WTC11 (cell line): ENCODE measurements around the gene BHLHE40. TPM values are rescaled to one million over a fixed set of nuclear protein-coding genes. Genes with fewer than 3 reads are reported as not detected.

Experiments
- ATAC-seq: fragments of 200-7000 bp; cut with Tn5 transposase; 2 replicates; pipeline ENCODE4 v1.10.0; 2021; ENCODE audit warnings: mild to moderate bottlenecking, moderate library complexity
- CTCF ChIA-PET: fragments of 300-600 bp; sonication (Branson Sonifier 250); formaldehyde crosslinking; loops from one replicate; lab custom pipeline; 2021; ENCODE audit warnings: antibody characterized with exemption; lab: Charles Lee
- POLR2A ChIA-PET: fragments of 350-600 bp; sonication (Branson Sonifier 250); formaldehyde crosslinking; loops from one replicate; lab custom pipeline; 2021; ENCODE audit warnings: antibody characterized with exemption; lab: Charles Lee
- DNase-seq: peaks from one replicate; pipeline ENCODE4 v3.0.0; 2021; ENCODE audit warnings: low spot score
- H3K27ac Mint-ChIP-seq: 2 replicates; pipeline ENCODE4 v1.8.0; 2021; ENCODE audit warnings: mixed read lengths
- H3K27me3 Mint-ChIP-seq: 2 replicates; pipeline ENCODE4 v1.8.0; 2021; ENCODE audit warnings: low read depth, mild to moderate bottlenecking, moderate library complexity, mixed read lengths
- H3K36me3 Mint-ChIP-seq: 2 replicates; pipeline ENCODE4 v1.8.0; 2021; ENCODE audit warnings: mixed read lengths
- H3K4me1 Mint-ChIP-seq: 2 replicates; pipeline ENCODE4 v1.8.0; 2022; ENCODE audit warnings: mixed read lengths
- H3K4me3 Mint-ChIP-seq: 2 replicates; pipeline ENCODE4 v1.8.0; 2021; ENCODE audit warnings: mild to moderate bottlenecking, moderate library complexity, mixed read lengths
- H3K9me3 Mint-ChIP-seq: 2 replicates; pipeline ENCODE4 v1.8.0; 2021; ENCODE audit warnings: mixed read lengths
- CBFB ChIP-seq: sonication (generic); formaldehyde crosslinking; IDR thresholded peaks from 2 replicates; pipeline ENCODE4 v1.8.1; 2022; ENCODE audit warnings: mild to moderate bottlenecking, low read depth, missing genetic modification reagents
- CREB1 ChIP-seq: sonication (generic); formaldehyde crosslinking; IDR thresholded peaks from 2 replicates; pipeline ENCODE4 v1.8.0; 2023; ENCODE audit warnings: mild to moderate bottlenecking, missing genetic modification reagents
- ESRRA ChIP-seq: sonication (generic); formaldehyde crosslinking; IDR thresholded peaks from 2 replicates; pipeline ENCODE4 v1.8.1; 2022; ENCODE audit warnings: mild to moderate bottlenecking, missing genetic modification reagents, borderline replicate concordance
- HMGA2 ChIP-seq: fragments of 250-450 bp; sonication (Bioruptor Pico); IDR thresholded peaks from 2 replicates; pipeline ENCODE4 v1.4.0; 2021; ENCODE audit warnings: mild to moderate bottlenecking, moderate library complexity
- JUN ChIP-seq: sonication (generic); formaldehyde crosslinking; IDR thresholded peaks from 2 replicates; pipeline ENCODE4 v1.8.0; 2023; ENCODE audit warnings: mild to moderate bottlenecking, missing genetic modification reagents
- MYBL2 ChIP-seq: sonication (generic); formaldehyde crosslinking; IDR thresholded peaks from 2 replicates; pipeline ENCODE4 v1.8.1; 2023; ENCODE audit warnings: mild to moderate bottlenecking, moderate library complexity, missing genetic modification reagents
- NFE2L1 ChIP-seq: sonication (generic); formaldehyde crosslinking; IDR thresholded peaks from 2 replicates; pipeline ENCODE4 v1.8.1; 2023; ENCODE audit warnings: missing genetic modification reagents
- NFYB ChIP-seq: sonication (generic); formaldehyde crosslinking; conservative IDR thresholded peaks from 2 replicates; pipeline ENCODE4 v1.8.0; 2022; ENCODE audit warnings: low read depth, missing genetic modification reagents
- NR1H2 ChIP-seq: sonication (generic); formaldehyde crosslinking; IDR thresholded peaks from 2 replicates; pipeline ENCODE4 v1.9.0; 2021; ENCODE audit warnings: mild to moderate bottlenecking, moderate library complexity, missing genetic modification reagents
- NR2C2 ChIP-seq: sonication (generic); formaldehyde crosslinking; IDR thresholded peaks from 2 replicates; pipeline ENCODE4 v1.8.0; 2022; ENCODE audit warnings: mild to moderate bottlenecking, missing genetic modification reagents
- OVOL2 ChIP-seq: fragments of 250-450 bp; sonication (Bioruptor Pico); IDR thresholded peaks from 2 replicates; pipeline ENCODE4 v1.9.0; 2021; ENCODE audit warnings: mild to moderate bottlenecking, borderline replicate concordance
- RORB ChIP-seq: fragments of 250-450 bp; sonication (Bioruptor Pico); IDR thresholded peaks from 2 replicates; pipeline ENCODE4 v1.9.0; 2021; ENCODE audit warnings: mild to moderate bottlenecking
- TEAD4 ChIP-seq: sonication (generic); formaldehyde crosslinking; IDR thresholded peaks from 2 replicates; pipeline ENCODE4 v1.8.0; 2022; ENCODE audit warnings: mild to moderate bottlenecking, missing genetic modification reagents
- ZNF219 ChIP-seq: sonication (generic); formaldehyde crosslinking; IDR thresholded peaks from 2 replicates; pipeline ENCODE4 v1.8.0; 2023; ENCODE audit warnings: missing genetic modification reagents, mild to moderate bottlenecking, borderline replicate concordance
- total RNA-seq: library from RNA; stranded (reverse); gene quantifications from 3 replicates; pipeline ENCODE4 v1.2.3, GENCODE V29; 2021
- TF ChIP-seq, protein P1 (sequence below): sonication (generic); formaldehyde crosslinking; IDR thresholded peaks from 2 replicates; pipeline ENCODE4 v1.8.1; 2022; ENCODE audit warnings: low read depth, missing genetic modification reagents, borderline replicate concordance
- TF ChIP-seq, protein P2 (sequence below): sonication (generic); formaldehyde crosslinking; conservative IDR thresholded peaks from 2 replicates; pipeline ENCODE4 v1.8.1; 2023; ENCODE audit warnings: mild to moderate bottlenecking, low read depth, missing genetic modification reagents, moderate library complexity
- TF ChIP-seq, protein P3 (sequence below): sonication (generic); formaldehyde crosslinking; IDR thresholded peaks from 2 replicates; pipeline ENCODE4 v1.8.0; 2023; ENCODE audit warnings: missing genetic modification reagents
- TF ChIP-seq, protein P4 (sequence below): sonication (generic); formaldehyde crosslinking; IDR thresholded peaks from 2 replicates; pipeline ENCODE4 v1.8.1; 2023; ENCODE audit warnings: mild to moderate bottlenecking, missing genetic modification reagents, moderate library complexity
- TF ChIP-seq, protein P5 (sequence below): sonication (generic); formaldehyde crosslinking; IDR thresholded peaks from 2 replicates; pipeline ENCODE4 v1.8.0; 2022; ENCODE audit warnings: mild to moderate bottlenecking, missing genetic modification reagents
- TF ChIP-seq, protein P6 (sequence below): sonication (generic); formaldehyde crosslinking; IDR thresholded peaks from 2 replicates; pipeline ENCODE4 v1.8.1; 2023; ENCODE audit warnings: mild to moderate bottlenecking, missing genetic modification reagents

BHLHE40 gene
- total RNA-seq, 1 experiment from 2014 or later, result 5.7 TPM

DNA sequence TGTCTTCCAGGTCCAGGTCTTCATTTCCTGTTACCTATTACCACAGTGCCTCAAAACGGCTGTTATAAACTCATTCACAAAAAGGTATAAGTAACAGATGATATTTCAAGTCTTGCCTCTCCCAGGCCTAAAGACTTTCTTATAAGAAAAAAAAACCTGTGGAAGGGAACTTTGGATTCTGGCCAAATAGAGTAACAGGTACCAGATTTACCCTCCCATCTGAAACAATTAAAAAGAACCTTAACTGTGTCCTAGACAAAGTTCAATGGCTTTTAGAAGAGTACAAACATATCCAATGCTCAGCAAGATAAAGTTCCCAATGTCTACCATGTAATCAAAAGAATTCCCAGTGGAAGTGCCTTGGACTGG, 22.6 kb downstream of the BHLHE40 start:
- TF ChIP-seq ESRRA (CRISPR knock-in tag) (no peak), HMGA2 (CRISPR knock-in tag) (no peak), NR2C2 (CRISPR knock-in tag) (no peak), TEAD4 (CRISPR knock-in tag) (no peak), JUN (CRISPR knock-in tag) (no peak), RORB (CRISPR knock-in tag) (no peak), OVOL2 (CRISPR knock-in tag) (no peak), NFE2L1 (CRISPR knock-in tag) (no peak), ZNF219 (CRISPR knock-in tag) (no peak), NR1H2 (no peak), CBFB (CRISPR knock-in tag) (no peak)
- TF ChIP-seq, protein P1, sequence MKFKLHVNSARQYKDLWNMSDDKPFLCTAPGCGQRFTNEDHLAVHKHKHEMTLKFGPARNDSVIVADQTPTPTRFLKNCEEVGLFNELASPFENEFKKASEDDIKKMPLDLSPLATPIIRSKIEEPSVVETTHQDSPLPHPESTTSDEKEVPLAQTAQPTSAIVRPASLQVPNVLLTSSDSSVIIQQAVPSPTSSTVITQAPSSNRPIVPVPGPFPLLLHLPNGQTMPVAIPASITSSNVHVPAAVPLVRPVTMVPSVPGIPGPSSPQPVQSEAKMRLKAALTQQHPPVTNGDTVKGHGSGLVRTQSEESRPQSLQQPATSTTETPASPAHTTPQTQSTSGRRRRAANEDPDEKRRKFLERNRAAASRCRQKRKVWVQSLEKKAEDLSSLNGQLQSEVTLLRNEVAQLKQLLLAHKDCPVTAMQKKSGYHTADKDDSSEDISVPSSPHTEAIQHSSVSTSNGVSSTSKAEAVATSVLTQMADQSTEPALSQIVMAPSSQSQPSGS (CRISPR knock-in tag), result no peak
- TF ChIP-seq, protein P2, sequence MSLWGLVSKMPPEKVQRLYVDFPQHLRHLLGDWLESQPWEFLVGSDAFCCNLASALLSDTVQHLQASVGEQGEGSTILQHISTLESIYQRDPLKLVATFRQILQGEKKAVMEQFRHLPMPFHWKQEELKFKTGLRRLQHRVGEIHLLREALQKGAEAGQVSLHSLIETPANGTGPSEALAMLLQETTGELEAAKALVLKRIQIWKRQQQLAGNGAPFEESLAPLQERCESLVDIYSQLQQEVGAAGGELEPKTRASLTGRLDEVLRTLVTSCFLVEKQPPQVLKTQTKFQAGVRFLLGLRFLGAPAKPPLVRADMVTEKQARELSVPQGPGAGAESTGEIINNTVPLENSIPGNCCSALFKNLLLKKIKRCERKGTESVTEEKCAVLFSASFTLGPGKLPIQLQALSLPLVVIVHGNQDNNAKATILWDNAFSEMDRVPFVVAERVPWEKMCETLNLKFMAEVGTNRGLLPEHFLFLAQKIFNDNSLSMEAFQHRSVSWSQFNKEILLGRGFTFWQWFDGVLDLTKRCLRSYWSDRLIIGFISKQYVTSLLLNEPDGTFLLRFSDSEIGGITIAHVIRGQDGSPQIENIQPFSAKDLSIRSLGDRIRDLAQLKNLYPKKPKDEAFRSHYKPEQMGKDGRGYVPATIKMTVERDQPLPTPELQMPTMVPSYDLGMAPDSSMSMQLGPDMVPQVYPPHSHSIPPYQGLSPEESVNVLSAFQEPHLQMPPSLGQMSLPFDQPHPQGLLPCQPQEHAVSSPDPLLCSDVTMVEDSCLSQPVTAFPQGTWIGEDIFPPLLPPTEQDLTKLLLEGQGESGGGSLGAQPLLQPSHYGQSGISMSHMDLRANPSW (CRISPR knock-in tag), result no peak
- TF ChIP-seq, protein P3, sequence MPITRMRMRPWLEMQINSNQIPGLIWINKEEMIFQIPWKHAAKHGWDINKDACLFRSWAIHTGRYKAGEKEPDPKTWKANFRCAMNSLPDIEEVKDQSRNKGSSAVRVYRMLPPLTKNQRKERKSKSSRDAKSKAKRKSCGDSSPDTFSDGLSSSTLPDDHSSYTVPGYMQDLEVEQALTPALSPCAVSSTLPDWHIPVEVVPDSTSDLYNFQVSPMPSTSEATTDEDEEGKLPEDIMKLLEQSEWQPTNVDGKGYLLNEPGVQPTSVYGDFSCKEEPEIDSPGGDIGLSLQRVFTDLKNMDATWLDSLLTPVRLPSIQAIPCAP (CRISPR knock-in tag), result no peak
- TF ChIP-seq, protein P4, sequence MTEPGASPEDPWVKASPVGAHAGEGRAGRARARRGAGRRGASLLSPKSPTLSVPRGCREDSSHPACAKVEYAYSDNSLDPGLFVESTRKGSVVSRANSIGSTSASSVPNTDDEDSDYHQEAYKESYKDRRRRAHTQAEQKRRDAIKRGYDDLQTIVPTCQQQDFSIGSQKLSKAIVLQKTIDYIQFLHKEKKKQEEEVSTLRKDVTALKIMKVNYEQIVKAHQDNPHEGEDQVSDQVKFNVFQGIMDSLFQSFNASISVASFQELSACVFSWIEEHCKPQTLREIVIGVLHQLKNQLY, result no peak
- no peak for DNase-seq
- no peak overlapping the region for H3K27ac Mint-ChIP-seq
- no peaks in the 10 kb centered on the region for H3K9me3 Mint-ChIP-seq
- ATAC-seq, result no peak
- no peaks in the 10 kb centered on the region for H3K27me3 Mint-ChIP-seq
- POLR2A ChIA-PET, result interaction anchor here (0.7 kb wide), 1 partner anchor 47 kb away, joined by 3 read pairs; no protein-coding TSS in a partner anchor
- peaks cover 18% of the 10 kb centered on the region for H3K4me1 Mint-ChIP-seq
- CTCF ChIA-PET, result interaction anchor here (0.5 to 1.1 kb wide), 3 partner anchors 26 to 291 kb away, joined by 3 to 4 read pairs (median 3); no protein-coding TSS in a partner anchor
- H3K36me3 Mint-ChIP-seq, result no peaks in the 10 kb centered on the region
- H3K4me3 Mint-ChIP-seq, result no peak overlapping the region

DNA sequence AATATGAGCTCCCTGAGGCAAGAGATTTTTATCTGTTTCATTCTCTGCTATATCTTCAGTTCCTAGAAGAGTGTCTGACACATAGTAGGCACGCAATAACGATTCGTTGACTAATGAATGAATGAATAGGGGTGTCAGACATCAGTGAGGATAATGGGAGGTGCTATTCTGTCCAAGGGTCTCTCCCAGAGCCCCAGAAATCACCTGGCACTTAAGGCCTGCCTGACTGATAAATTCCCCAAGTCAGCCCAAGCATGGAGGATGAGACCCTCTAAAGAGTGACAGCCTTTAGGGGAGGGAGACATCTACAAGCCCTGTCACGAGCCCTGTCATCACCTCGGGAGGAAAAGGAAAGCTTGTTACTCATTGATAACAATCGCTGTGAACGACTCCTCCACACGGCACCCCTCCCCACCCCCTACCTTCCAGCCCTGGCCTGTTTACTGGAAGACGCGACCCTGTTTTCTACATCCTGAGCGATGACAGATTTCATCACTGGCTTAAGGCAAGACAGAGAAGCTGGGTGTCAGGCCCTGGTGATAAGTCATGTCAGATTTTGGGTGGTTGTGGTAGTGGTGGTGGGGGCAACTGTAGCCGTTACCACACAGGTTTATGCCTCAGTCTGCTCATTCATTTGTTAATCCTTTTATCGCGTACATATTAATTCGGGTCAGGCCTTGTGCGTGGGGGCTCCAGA, 23.1 kb downstream of the BHLHE40 start:
- no peaks in the 10 kb centered on the region for H3K9me3 Mint-ChIP-seq
- no peak for DNase-seq
- TF ChIP-seq, protein P1 (CRISPR knock-in tag), result no peak
- TF ChIP-seq, protein P5, sequence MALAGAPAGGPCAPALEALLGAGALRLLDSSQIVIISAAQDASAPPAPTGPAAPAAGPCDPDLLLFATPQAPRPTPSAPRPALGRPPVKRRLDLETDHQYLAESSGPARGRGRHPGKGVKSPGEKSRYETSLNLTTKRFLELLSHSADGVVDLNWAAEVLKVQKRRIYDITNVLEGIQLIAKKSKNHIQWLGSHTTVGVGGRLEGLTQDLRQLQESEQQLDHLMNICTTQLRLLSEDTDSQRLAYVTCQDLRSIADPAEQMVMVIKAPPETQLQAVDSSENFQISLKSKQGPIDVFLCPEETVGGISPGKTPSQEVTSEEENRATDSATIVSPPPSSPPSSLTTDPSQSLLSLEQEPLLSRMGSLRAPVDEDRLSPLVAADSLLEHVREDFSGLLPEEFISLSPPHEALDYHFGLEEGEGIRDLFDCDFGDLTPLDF, result no peak
- TF ChIP-seq CREB1 (no peak), NFYB (CRISPR knock-in tag) (no peak), MYBL2 (CRISPR knock-in tag) (no peak)
- TF ChIP-seq, protein P6, sequence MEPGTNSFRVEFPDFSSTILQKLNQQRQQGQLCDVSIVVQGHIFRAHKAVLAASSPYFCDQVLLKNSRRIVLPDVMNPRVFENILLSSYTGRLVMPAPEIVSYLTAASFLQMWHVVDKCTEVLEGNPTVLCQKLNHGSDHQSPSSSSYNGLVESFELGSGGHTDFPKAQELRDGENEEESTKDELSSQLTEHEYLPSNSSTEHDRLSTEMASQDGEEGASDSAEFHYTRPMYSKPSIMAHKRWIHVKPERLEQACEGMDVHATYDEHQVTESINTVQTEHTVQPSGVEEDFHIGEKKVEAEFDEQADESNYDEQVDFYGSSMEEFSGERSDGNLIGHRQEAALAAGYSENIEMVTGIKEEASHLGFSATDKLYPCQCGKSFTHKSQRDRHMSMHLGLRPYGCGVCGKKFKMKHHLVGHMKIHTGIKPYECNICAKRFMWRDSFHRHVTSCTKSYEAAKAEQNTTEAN (CRISPR knock-in tag), result no peak
- TF ChIP-seq, all 79 proteins: peak for 0
- Mint-ChIP-seq H3K4me1 (peaks cover 14% of the 10 kb centered on the region), H3K27ac (no peak overlapping the region), H3K36me3 (no peaks in the 10 kb centered on the region), H3K4me3 (no peak overlapping the region), H3K27me3 (no peaks in the 10 kb centered on the region)
- ChIA-PET CTCF (interaction anchor here (0.5 to 1.1 kb wide), 4 partner anchors 26 to 292 kb away, joined by 3 to 4 read pairs (median 4); no protein-coding TSS in a partner anchor), POLR2A (no interaction called here)
- no peak for ATAC-seq
